HG03060 (cell line): ENCODE measurements around the gene PHKG1.
"Not testable (repeated sequence)": the region's sequence is repeated elsewhere in the genome, so short reads cannot be mapped to it uniquely, and the experiment has no call there.

Source experiments
- ATAC-seq: cut with Tn5 transposase; IDR thresholded peaks from one replicate; pipeline ENCODE4 v1.9.1; 2021; ENCODE audit warnings: low read depth, moderate number of reproducible peaks; ENCODE audit not compliant: unreplicated experiment

Gene PHKG1

GRCh38 chr7:56092789-56093531 lies at the start of gene PHKG1:
PHKG1 (minus strand) TSS chr7:56092952; CDS start chr7:56088941, 4,011 bp downstream.
- no peak for ATAC-seq

- not testable (repeated sequence) for ATAC-seq
These were observed 38.3 kb upstream of the PHKG1 start for GRCh38 chr7:56131062-56131461.

GRCh38 chr7:56127241-56127975 lies 34.7 kb upstream of the PHKG1 start:
- ATAC-seq = no peak

DNA sequence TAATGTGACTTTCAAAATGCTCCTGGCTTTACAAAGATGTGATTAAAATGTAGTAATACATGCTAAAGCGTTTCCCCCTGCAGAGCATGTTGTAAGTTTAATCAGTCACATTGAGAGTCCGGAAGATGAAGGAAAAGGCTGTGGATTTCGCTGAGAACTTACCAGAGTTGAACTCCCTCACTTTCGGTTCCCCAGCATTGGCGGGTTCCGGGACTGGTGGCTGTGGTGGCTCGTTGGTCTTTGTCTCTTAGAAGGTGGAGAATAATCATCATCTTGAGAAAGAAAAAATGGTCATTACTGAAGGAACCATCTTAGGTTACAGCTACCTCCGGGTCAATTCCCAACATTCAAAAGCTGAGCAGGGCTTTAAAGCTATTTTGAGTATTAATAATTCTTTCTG lies 33.1 kb upstream of the PHKG1 start:
- ATAC-seq = no peak

- no peak for ATAC-seq
These were observed 32.2 kb upstream of the PHKG1 start for GRCh38 chr7:56124981-56125380.

- no peak for ATAC-seq
These were observed 28.7 kb upstream of the PHKG1 start for GRCh38 chr7:56121440-56121839.

DNA sequence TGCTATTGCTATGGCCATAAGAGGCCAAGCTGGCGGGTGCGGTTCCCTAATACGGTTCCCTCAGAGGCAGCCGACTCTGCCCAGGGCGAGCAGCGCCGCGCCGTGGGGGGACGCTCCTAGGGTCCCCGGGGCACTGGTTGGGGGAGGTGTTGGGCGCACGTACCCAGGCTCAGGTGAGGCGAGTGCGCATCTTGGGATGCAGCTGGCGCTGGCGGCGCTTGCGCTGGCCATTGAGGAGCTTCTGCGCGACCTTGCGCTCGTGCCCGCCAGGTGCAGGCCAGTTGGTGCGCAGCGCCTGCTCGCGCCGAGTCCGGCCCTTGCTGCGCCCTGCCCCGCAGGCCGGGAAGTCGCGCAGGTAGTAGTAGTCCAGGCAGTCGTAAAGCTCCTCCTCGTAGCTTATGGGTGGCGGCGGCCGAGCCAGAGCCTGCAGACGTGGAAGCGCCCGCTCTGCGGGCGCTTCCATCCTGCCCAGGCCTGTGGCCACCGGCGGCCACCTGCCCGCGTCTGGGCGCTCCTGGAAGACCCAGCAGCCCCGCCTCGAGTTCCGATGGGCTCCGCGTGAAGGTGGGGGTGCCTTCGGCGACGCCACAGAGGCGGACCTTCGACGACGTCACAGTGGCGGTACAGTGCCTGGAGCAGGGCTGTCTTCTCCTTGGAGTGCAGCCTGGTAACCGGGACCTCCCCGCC lies 23.2 kb upstream of the PHKG1 start, which contains the start of gene NUPR2:
TSS of gene NUPR2 (minus strand) at position 566 of the 687 bp plus-strand sequence. CDS start at position 463, 103 bp downstream.
- ATAC-seq = no peak

- not testable (repeated sequence) for ATAC-seq
These were observed 19.5 kb upstream of the PHKG1 start for GRCh38 chr7:56112244-56112643.

GRCh38 chr7:56110611-56111010 lies 17.9 kb upstream of the PHKG1 start:
- ATAC-seq = no peak

DNA sequence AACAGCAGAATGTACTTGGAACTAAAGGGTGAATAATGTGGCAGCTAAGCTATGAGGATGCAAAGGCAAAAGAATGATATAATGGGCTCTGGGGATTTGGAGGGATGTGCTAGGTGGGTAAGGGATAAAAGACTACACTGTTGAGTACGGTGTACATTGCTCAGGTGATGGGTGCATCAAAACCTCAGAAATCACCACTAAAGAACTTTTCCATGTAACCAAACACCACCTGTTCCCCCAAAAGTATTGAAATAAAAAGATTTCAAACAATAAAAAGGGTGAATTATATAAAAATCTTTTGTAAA lies 15.2 kb upstream of the PHKG1 start:
- no peak for ATAC-seq

DNA sequence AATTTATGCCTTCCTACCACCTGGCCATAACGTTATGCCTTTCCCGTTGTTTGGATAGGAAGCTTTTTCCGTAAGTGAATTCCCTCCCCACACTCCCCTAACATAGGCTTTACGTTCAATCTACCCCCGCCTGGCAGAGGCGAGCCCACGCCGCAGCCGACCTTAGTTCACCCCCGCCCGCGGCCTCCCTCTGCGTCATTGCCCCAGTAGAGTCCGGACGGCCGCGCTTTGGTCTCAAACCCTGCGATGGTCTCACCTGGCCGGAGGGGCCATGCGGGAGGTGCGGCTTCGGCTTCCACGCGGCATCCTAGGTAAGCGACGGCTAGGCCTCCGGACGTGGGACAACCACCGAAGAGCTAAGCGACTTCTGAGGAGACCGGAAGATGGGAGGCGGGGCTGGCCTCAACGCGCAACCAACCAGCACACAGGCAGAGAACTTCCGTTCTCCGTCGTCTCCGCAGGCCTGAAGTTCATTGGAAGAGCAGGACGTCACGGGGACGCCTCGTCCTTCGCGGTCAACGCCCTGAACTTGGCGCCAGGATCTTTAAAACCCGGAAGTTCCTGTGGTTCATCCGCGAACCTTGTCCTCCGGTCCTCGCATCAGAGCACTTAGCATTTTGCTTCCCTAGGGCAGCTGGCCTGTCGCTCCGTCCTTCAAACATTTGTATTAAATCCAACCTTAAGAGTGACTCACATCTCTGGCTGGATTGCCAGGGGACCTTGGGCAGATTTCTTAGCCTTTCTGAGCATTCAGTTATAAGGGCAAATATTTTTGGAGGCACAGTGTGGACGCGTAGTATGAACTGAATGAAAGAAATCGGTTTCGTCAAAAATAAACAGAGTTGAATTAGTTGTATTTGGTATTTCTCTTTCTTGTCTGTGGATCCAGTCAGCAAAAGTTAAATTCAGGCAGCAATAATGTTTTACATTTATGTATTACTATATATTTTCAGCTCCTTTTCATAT lies 13.6 kb upstream of the PHKG1 start, which contains the start of gene CHCHD2:
TSS of gene CHCHD2 (minus strand) at position 369 of the 966 bp plus-strand sequence. CDS start at position 306, 63 bp downstream.
- peak; percentile 99 for ATAC-seq

GRCh38 chr7:56105508-56105907 lies 12.8 kb upstream of the PHKG1 start:
- ATAC-seq = no peak

GRCh38 chr7:56104138-56104537 lies 11.4 kb upstream of the PHKG1 start:
- ATAC-seq = not testable (repeated sequence)

DNA sequence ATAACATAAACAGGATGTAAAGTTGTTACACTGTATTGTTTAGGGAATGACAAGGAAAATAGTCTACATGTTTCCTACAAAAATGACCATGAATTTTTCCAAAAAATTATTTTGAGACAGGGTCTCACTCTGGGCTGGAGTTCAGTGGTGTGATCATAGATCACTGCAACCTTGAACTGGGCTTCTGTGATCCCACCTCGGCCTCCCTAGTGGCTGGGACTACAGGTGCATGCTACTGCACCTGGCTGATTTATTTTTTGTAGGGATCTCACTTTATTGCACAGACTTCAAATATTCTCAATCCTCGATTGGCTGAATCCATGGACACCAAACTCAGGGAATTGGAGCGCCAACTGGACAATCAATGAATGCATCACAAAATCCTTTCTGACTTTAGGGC lies 6.9 kb upstream of the PHKG1 start:
- ATAC-seq = no peak

- not testable (repeated sequence) for ATAC-seq
These were observed 5.6 kb upstream of the PHKG1 start for GRCh38 chr7:56098187-56099008.

DNA sequence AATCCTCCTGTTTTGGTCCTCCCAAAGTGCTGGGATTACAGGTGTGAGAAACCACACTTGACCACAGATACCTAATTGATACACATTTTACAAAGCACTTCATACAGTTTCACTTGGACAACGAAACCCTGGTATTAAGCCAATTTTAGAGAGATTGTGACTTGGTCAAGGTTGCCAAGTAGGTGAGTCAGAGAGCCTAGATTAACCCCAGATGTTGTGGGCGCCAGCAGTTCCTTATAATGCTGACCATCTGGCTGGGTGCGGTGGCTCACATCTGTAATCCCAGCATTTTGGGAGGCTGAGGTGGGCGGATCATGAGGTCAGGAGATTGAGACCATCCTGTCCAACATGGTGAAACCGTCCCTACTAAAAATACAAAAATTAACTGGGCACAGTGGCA lies 4.9 kb upstream of the PHKG1 start:
- ATAC-seq = no peak

GRCh38 chr7:56092388-56092787 lies 364 bp downstream of the PHKG1 start:
- not testable (repeated sequence) for ATAC-seq

GRCh38 chr7:56091591-56091990 lies 1.2 kb downstream of the PHKG1 start:
- no peak for ATAC-seq

- no peak for ATAC-seq
These were observed 5.3 kb downstream of the PHKG1 start for GRCh38 chr7:56087445-56087844.
